ENCODE data around the gene DNAH10.

DNAH10 gene

DNA sequence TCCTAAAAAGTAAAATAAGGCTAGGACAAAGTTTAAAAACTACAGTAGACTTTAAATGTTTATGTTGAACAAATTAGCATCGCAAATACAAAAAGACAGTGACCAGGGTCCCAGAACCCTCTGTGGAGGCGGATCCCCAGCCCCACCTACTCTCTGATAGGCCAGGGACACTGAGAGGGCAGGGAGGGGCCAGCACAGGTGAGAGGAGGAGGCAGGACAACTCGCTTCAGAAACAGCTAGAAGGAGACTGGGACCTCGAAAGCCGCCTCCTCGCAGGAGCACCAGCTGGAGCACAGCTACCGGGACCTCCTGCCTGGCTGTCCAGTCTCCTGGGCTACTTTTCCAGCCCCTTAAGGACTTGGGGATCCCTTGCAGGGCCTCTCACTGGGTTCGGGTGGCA, 992 bp downstream of the DNAH10 start (continued):
- TF ChIP-seq, protein P1, sequence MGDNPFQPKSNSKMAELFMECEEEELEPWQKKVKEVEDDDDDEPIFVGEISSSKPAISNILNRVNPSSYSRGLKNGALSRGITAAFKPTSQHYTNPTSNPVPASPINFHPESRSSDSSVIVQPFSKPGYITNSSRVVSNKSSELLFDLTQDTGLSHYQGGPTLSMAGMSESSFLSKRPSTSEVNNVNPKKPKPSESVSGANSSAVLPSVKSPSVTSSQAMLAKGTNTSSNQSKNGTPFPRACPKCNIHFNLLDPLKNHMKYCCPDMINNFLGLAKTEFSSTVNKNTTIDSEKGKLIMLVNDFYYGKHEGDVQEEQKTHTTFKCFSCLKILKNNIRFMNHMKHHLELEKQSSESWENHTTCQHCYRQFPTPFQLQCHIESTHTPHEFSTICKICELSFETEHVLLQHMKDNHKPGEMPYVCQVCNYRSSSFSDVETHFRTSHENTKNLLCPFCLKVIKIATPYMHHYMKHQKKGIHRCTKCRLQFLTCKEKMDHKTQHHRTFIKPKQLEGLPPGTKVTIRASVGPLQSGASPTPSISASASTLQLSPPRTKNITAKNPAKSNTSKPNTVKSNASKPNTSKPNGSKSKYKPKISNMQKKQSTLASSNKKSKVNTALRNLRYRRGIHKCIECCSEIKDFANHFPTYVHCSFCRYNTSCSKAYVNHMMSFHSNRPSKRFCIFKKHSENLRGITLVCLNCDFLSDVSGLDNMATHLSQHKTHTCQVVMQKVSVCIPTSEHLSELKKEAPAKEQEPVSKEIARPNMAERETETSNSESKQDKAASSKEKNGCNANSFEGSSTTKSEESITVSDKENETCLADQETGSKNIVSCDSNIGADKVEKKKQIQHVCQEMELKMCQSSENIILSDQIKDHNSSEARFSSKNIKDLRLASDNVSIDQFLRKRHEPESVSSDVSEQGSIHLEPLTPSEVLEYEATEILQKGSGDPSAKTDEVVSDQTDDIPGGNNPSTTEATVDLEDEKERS (tag by site-specific recombination; IDR thresholded peaks at IDR 0.05) = no peak
- TF ChIP-seq ZNF664 (tag by site-specific recombination; IDR thresholded peaks at IDR 0.05) = no peak
- TF ChIP-seq GFI1B (tag by site-specific recombination; IDR thresholded peaks at IDR 0.05) = no peak
- TF ChIP-seq ZNF558 (tag by site-specific recombination; IDR thresholded peaks at IDR 0.05) = no peak

DNA sequence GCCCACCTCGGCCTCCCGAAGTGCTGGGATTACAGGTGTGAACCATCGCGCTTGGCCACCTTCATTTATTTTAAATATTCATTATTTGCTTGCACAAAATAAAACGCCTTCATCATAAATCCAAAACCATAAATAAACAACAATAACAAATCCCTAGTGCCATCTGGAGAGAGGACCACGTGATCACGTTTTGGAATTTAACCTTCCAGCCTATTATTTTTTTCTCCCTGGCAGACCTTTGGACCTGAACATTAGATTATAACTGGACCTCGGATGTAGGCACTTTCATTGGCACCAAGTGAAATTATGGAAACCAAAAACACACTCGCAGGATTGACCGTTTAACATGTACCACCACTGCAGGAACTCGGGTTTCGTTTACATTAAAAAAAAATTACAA, 2.0 kb downstream of the DNAH10 start:
- CTCF ChIA-PET = no interaction called here
- TF ChIP-seq KLF9 (tag by site-specific recombination; IDR thresholded peaks at IDR 0.05; ENCODE audit: low read depth) (no peak), ZSCAN16 (tag by site-specific recombination; IDR thresholded peaks at IDR 0.05) (no peak), ZFP41 (tag by site-specific recombination; IDR thresholded peaks at IDR 0.05; ENCODE audit: borderline replicate concordance) (no peak), ZFP3 (tag by site-specific recombination; IDR thresholded peaks at IDR 0.05; ENCODE audit: low read depth) (no peak), ZNF2 (tag by site-specific recombination; IDR thresholded peaks at IDR 0.05) (no peak), RBAK (tag by site-specific recombination; IDR thresholded peaks at IDR 0.05) (no peak), ZNF701 (tag by site-specific recombination; IDR thresholded peaks at IDR 0.05) (no peak), ZBTB20 (tag by site-specific recombination; IDR thresholded peaks at IDR 0.05) (no peak)
- TF ChIP-seq, protein P2, sequence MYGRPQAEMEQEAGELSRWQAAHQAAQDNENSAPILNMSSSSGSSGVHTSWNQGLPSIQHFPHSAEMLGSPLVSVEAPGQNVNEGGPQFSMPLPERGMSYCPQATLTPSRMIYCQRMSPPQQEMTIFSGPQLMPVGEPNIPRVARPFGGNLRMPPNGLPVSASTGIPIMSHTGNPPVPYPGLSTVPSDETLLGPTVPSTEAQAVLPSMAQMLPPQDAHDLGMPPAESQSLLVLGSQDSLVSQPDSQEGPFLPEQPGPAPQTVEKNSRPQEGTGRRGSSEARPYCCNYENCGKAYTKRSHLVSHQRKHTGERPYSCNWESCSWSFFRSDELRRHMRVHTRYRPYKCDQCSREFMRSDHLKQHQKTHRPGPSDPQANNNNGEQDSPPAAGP (tag by site-specific recombination; IDR thresholded peaks at IDR 0.05) = no peak
- Histone ChIP-seq H3K36me3 (ENCODE audit: control insufficient read depth in 2 of 2, insufficient read depth in 1 of 2, low read length in 2 of 2) (peaks cover 0 to 7% of the 10 kb centered on the region in 2 experiments; a peak in 1 of 3 replicates), H3K9me3 (ENCODE audit: control insufficient read depth, insufficient read depth, low read depth, low read length) (no peaks in the 10 kb centered on the region), H3K4me1 (ENCODE audit: control insufficient read depth, insufficient read depth, low read length) (peaks cover 3% of the 10 kb centered on the region; the same call in 1 of the 2 replicates), H3K27ac (ENCODE audit: extremely low read depth, low read depth, low read length) (no peak overlapping the region), H3K4me3 (ENCODE audit: low read depth, low read length) (no peak overlapping the region)
- POLR2A ChIA-PET = no interaction called here

DNA sequence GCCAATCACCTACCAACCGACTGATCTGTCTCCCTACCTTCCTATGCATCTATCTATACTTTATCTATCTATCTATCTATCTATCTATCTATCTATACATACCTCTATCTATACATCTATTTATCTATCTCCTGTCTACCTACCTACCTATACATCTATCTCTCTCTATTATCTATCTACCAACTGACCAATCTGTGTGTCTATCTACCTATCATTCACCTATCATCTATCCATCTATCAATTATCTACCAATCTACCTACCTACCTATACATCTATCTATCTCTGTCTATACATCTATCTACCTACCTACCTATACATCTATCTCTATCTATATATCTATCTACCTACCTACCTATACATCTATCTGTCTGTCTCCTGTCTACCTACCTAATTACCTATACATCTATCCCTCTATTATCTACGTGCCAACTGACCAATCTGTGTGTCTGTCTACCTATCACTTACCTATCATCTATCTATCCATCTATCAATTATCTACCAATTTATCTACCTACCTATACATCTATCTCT, 3.5 kb downstream of the DNAH10 start:
- CTCF ChIA-PET = no interaction called here
- POLR2A ChIA-PET = no interaction called here
- Histone ChIP-seq H3K4me1 (ENCODE audit: control insufficient read depth, insufficient read depth, low read length) (no peaks in the 10 kb centered on the region), H3K27ac (ENCODE audit: extremely low read depth, low read depth, low read length) (no peak overlapping the region), H3K9me3 (ENCODE audit: control insufficient read depth, insufficient read depth, low read depth, low read length) (no peaks in the 10 kb centered on the region), H3K4me3 (ENCODE audit: low read depth, low read length) (no peak overlapping the region), H3K36me3 (ENCODE audit: control insufficient read depth in 2 of 2, insufficient read depth in 1 of 2, low read length in 2 of 2) (peaks cover 0 to 7% of the 10 kb centered on the region in 2 experiments; a peak in 1 of 3 replicates)
- TF ChIP-seq ZXDB (tag by site-specific recombination; IDR thresholded peaks at IDR 0.05) (no peak), ZNF175 (tag by site-specific recombination; IDR thresholded peaks at IDR 0.05) (no peak), ZNF366 (tag by site-specific recombination; conservative IDR thresholded peaks at IDR 0.05) (peak; percentile 42; the same call in 1 of the 2 replicates), SETDB1 (IDR thresholded peaks at IDR 0.05; ENCODE audit: insufficient read length, low read length) (no peak), ZEB2 (tag by site-specific recombination; IDR thresholded peaks at IDR 0.05) (0 out of 2 replicates have a peak, but pooled peaks have one; percentile 27), HOXA7 (CRISPR knock-in tag; IDR thresholded peaks at IDR 0.05; ENCODE audit: borderline replicate concordance) (no peak)
- TF ChIP-seq, protein P3, sequence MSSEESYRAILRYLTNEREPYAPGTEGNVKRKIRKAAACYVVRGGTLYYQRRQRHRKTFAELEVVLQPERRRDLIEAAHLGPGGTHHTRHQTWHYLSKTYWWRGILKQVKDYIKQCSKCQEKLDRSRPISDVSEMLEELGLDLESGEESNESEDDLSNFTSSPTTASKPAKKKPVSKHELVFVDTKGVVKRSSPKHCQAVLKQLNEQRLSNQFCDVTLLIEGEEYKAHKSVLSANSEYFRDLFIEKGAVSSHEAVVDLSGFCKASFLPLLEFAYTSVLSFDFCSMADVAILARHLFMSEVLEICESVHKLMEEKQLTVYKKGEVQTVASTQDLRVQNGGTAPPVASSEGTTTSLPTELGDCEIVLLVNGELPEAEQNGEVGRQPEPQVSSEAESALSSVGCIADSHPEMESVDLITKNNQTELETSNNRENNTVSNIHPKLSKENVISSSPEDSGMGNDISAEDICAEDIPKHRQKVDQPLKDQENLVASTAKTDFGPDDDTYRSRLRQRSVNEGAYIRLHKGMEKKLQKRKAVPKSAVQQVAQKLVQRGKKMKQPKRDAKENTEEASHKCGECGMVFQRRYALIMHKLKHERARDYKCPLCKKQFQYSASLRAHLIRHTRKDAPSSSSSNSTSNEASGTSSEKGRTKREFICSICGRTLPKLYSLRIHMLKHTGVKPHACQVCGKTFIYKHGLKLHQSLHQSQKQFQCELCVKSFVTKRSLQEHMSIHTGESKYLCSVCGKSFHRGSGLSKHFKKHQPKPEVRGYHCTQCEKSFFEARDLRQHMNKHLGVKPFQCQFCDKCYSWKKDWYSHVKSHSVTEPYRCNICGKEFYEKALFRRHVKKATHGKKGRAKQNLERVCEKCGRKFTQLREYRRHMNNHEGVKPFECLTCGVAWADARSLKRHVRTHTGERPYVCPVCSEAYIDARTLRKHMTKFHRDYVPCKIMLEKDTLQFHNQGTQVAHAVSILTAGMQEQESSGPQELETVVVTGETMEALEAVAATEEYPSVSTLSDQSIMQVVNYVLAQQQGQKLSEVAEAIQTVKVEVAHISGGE (tag by site-specific recombination; conservative IDR thresholded peaks at IDR 0.05; ENCODE audit: low read depth) = no peak
- TF ChIP-seq, protein P4, sequence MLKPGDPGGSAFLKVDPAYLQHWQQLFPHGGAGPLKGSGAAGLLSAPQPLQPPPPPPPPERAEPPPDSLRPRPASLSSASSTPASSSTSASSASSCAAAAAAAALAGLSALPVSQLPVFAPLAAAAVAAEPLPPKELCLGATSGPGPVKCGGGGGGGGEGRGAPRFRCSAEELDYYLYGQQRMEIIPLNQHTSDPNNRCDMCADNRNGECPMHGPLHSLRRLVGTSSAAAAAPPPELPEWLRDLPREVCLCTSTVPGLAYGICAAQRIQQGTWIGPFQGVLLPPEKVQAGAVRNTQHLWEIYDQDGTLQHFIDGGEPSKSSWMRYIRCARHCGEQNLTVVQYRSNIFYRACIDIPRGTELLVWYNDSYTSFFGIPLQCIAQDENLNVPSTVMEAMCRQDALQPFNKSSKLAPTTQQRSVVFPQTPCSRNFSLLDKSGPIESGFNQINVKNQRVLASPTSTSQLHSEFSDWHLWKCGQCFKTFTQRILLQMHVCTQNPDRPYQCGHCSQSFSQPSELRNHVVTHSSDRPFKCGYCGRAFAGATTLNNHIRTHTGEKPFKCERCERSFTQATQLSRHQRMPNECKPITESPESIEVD (tag by site-specific recombination; IDR thresholded peaks at IDR 0.05) = no peak
